OCI-LY3 (cell line): ENCODE measurements around the gene SHE.

Source experiments
- H2AFZ ChIP-seq: fragments of 200-600, 300-600 bp; shearing (Covaris generic); 2 replicates; pipeline ENCODE4 v1.6.0; 2014; ENCODE audit warnings: antibody characterized with exemption, low read depth, low read length
- H3K27ac ChIP-seq: fragments of 200-600, 300-600 bp; sonication (generic); 2 replicates; pipeline ENCODE4 v1.5.1; 2014; ENCODE audit warnings: mild to moderate bottlenecking, low read length, moderate library complexity, mixed read lengths
- H3K27me3 ChIP-seq: fragments of 200-600, 300-600 bp; sonication (generic); 2 replicates; pipeline ENCODE4 v1.6.1; 2014; ENCODE audit warnings: low read depth, low read length, mixed read lengths
- H3K36me3 ChIP-seq: fragments of 200-600, 300-600 bp; sonication (generic); replicated peaks from 2 replicates; pipeline ENCODE3; 2014; ENCODE audit warnings: low read depth, low read length, mixed read lengths
- H3K4me1 ChIP-seq: fragments of 300-600, 200-600 bp; sonication (generic); 2 replicates; pipeline ENCODE4 v1.6.1; 2014; ENCODE audit warnings: low read length, mixed read lengths
- H3K4me2 ChIP-seq: fragments of 200-600, 300-600 bp; sonication (generic); 2 replicates; pipeline ENCODE4 v1.6.1; 2014; ENCODE audit warnings: low read length, mixed read lengths
- H3K4me3 ChIP-seq: fragments of 300-600, 200-600 bp; sonication (generic); 2 replicates; pipeline ENCODE4 v1.5.1; 2014; ENCODE audit warnings: antibody characterized with exemption, mild to moderate bottlenecking, low read length, moderate library complexity
- H3K79me2 ChIP-seq: fragments of 300-600, 200-600 bp; shearing (Covaris generic); 2 replicates; pipeline ENCODE4 v1.6.1; 2014; ENCODE audit warnings: mild to moderate bottlenecking, low read length, mixed read lengths
- H3K9ac ChIP-seq: fragments of 300-600, 200-600 bp; shearing (Covaris generic); 2 replicates; pipeline ENCODE4 v1.6.0; 2014; ENCODE audit warnings: mild to moderate bottlenecking, low read length, moderate library complexity
- H3K9me3 ChIP-seq: fragments of 200-600, 300-600 bp; shearing (Covaris generic); 2 replicates; pipeline ENCODE4 v1.6.1; 2014; ENCODE audit warnings: low read length, mixed read lengths; ENCODE audit not compliant: insufficient read depth
- H4K20me1 ChIP-seq: fragments of 200-600, 300-600 bp; sonication (generic); 2 replicates; pipeline ENCODE4 v1.6.1; 2016; ENCODE audit warnings: low read length, mixed read lengths; ENCODE audit not compliant: insufficient read depth
- CTCF ChIP-seq: fragments of 200-600, 300-600 bp; sonication (generic); IDR thresholded peaks from 2 replicates; pipeline ENCODE4 v1.5.1; 2014; ENCODE audit warnings: antibody characterized with exemption, low read length, low read depth
- EZH2phosphoT487 ChIP-seq: fragments of 200-600 bp; shearing (Covaris generic); IDR thresholded peaks from 2 replicates; pipeline ENCODE4 v1.6.1; 2018; ENCODE audit warnings: antibody characterized with exemption, mixed run types, low read depth

SHE gene

GRCh38 chr1:154434346-154435085, 67.7 kb downstream of the SHE start:
- Histone ChIP-seq H3K9me3 (no peaks in the 10 kb centered on the region), H4K20me1 (no peaks in the 10 kb centered on the region), H3K4me3 (no peak overlapping the region), H3K9ac (no peak overlapping the region), H3K4me2 (no peak overlapping the region), H3K79me2 (0 out of 2 replicates have a peak, but pooled peaks cover 2% of the 10 kb centered on the region), H3K27ac (no peak overlapping the region), H3K36me3 (peaks cover 54% of the 10 kb centered on the region), H3K27me3 (no peaks in the 10 kb centered on the region), H2AFZ (no peak overlapping the region), H3K4me1 (peaks cover 25% of the 10 kb centered on the region)
- TF ChIP-seq EZH2phosphoT487, result no peak
- TF ChIP-seq CTCF, result no peak

GRCh38 chr1:154433161-154433764, 68.9 kb downstream of the SHE start:
- H3K4me3 ChIP-seq, result no peak overlapping the region
- H3K4me2 ChIP-seq, result no peak overlapping the region
- no peak overlapping the region for H3K27ac ChIP-seq
- H4K20me1 ChIP-seq, result no peaks in the 10 kb centered on the region
- no peak overlapping the region for H2AFZ ChIP-seq
- no peaks in the 10 kb centered on the region for H3K27me3 ChIP-seq
- peaks cover 14% of the 10 kb centered on the region for H3K79me2 ChIP-seq
- no peaks in the 10 kb centered on the region for H3K9me3 ChIP-seq
- H3K4me1 ChIP-seq, result peaks cover 14% of the 10 kb centered on the region; the same call in 1 of the 2 replicates
- H3K9ac ChIP-seq, result no peak overlapping the region
- peaks cover 50% of the 10 kb centered on the region for H3K36me3 ChIP-seq
- TF ChIP-seq CTCF (no peak), EZH2phosphoT487 (no peak)

- Histone ChIP-seq H3K4me1 (peaks cover 10% of the 10 kb centered on the region; the same call in 1 of the 2 replicates), H4K20me1 (no peaks in the 10 kb centered on the region), H3K27ac (no peak overlapping the region), H3K9me3 (no peaks in the 10 kb centered on the region), H3K79me2 (peaks cover 25% of the 10 kb centered on the region), H3K9ac (no peak overlapping the region), H3K27me3 (no peaks in the 10 kb centered on the region), H2AFZ (no peak overlapping the region), H3K4me3 (no peak overlapping the region), H3K4me2 (no peak overlapping the region), H3K36me3 (peaks cover 45% of the 10 kb centered on the region)
- TF ChIP-seq CTCF (no peak), EZH2phosphoT487 (no peak)
Observed at GRCh38 chr1:154431586-154432373, 70.4 kb downstream of the SHE start.

- Histone ChIP-seq H3K79me2 (peaks cover 29% of the 10 kb centered on the region), H2AFZ (no peak overlapping the region), H3K27me3 (no peaks in the 10 kb centered on the region), H3K9me3 (no peaks in the 10 kb centered on the region), H3K4me1 (peaks cover 10% of the 10 kb centered on the region; the same call in 1 of the 2 replicates), H3K36me3 (peaks cover 39% of the 10 kb centered on the region), H3K27ac (no peak overlapping the region), H3K4me3 (no peak overlapping the region), H4K20me1 (no peaks in the 10 kb centered on the region), H3K9ac (no peak overlapping the region), H3K4me2 (no peak overlapping the region)
- TF ChIP-seq CTCF (no peak), EZH2phosphoT487 (no peak)
Observed at GRCh38 chr1:154430903-154431302, 71.3 kb downstream of the SHE start.
